ENCODE measurements around the gene NXN. TPM values are rescaled to one million over a fixed set of nuclear protein-coding genes. Genes with fewer than 3 reads are reported as not detected.

The NXN gene
- total RNA-seq, 1 donor from 2014 or later = 51.6 TPM

- peak overlapping the region; percentile 69 for H3K27ac ChIP-seq
- no peak overlapping the region for H3K4me3 ChIP-seq
- no peak for TF ChIP-seq POLR2A (IDR thresholded peaks at IDR 0.05)
- TF ChIP-seq, protein P1, sequence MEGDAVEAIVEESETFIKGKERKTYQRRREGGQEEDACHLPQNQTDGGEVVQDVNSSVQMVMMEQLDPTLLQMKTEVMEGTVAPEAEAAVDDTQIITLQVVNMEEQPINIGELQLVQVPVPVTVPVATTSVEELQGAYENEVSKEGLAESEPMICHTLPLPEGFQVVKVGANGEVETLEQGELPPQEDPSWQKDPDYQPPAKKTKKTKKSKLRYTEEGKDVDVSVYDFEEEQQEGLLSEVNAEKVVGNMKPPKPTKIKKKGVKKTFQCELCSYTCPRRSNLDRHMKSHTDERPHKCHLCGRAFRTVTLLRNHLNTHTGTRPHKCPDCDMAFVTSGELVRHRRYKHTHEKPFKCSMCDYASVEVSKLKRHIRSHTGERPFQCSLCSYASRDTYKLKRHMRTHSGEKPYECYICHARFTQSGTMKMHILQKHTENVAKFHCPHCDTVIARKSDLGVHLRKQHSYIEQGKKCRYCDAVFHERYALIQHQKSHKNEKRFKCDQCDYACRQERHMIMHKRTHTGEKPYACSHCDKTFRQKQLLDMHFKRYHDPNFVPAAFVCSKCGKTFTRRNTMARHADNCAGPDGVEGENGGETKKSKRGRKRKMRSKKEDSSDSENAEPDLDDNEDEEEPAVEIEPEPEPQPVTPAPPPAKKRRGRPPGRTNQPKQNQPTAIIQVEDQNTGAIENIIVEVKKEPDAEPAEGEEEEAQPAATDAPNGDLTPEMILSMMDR (IDR thresholded peaks at IDR 0.05) = no peak
- no peak for TF ChIP-seq POLR2AphosphoS5 (IDR thresholded peaks at IDR 0.05; ENCODE audit: insufficient read depth in 1 of 2, low read depth in 1 of 2)
- H3K4me1 ChIP-seq = peaks cover 25% of the 10 kb centered on the region
- DNase-seq (ENCODE audit: extremely low spot score in 2 of 2) = no peak
- H3K27me3 ChIP-seq = no peaks in the 10 kb centered on the region
- H3K36me3 ChIP-seq = no peaks in the 10 kb centered on the region
- H3K9me3 ChIP-seq = no peaks in the 10 kb centered on the region
- intact Hi-C loops (cut with DNase I) = no loop called here
Measured at GRCh38 chr17:948284-948852, 31.2 kb downstream of the NXN start.

- H3K4me1 ChIP-seq = peaks cover 22% of the 10 kb centered on the region
- DNase-seq (ENCODE audit: extremely low spot score in 2 of 2) = no peak
- no peaks in the 10 kb centered on the region for H3K36me3 ChIP-seq
- H3K4me3 ChIP-seq = no peak overlapping the region
- H3K27ac ChIP-seq = no peak overlapping the region
- TF ChIP-seq POLR2A (IDR thresholded peaks at IDR 0.05) (no peak), POLR2AphosphoS5 (IDR thresholded peaks at IDR 0.05; ENCODE audit: insufficient read depth in 1 of 2, low read depth in 1 of 2) (no peak)
- TF ChIP-seq, protein P1 (IDR thresholded peaks at IDR 0.05) = no peak
- intact Hi-C loops (cut with DNase I) = no loop called here
- H3K9me3 ChIP-seq = no peaks in the 10 kb centered on the region
- H3K27me3 ChIP-seq = no peaks in the 10 kb centered on the region
Measured at GRCh38 chr17:946510-947236, 32.9 kb downstream of the NXN start.

DNA sequence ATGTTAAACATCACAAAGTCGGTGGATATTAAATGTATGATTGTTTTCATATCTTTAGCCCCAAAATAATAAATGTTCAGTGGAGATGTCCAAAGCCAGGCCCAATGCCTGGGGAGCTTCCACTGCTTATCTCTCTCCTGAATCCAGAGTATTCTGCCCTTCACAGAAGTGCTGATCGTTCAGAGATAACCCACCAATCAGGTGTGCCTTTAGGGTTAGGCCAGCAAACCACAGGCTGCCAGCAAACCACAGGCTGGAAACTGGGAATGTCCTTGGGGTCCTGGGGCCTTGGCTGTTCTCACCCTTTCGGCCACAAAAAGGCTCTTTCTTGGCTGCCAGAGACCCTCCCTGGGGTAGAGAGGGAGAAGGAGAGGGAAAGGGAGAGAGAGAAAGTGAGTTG, 33.9 kb downstream of the NXN start:
- Histone ChIP-seq H3K36me3 (no peaks in the 10 kb centered on the region), H3K4me1 (peaks cover 12% of the 10 kb centered on the region), H3K27me3 (no peaks in the 10 kb centered on the region), H3K4me3 (no peak overlapping the region), H3K9me3 (no peaks in the 10 kb centered on the region), H3K27ac (no peak overlapping the region)
- no peak for TF ChIP-seq POLR2AphosphoS5 (IDR thresholded peaks at IDR 0.05; ENCODE audit: insufficient read depth in 1 of 2, low read depth in 1 of 2)
- TF ChIP-seq POLR2A (IDR thresholded peaks at IDR 0.05) = no peak
- TF ChIP-seq, protein P1 (IDR thresholded peaks at IDR 0.05) = no peak
- DNase-seq (ENCODE audit: extremely low spot score in 2 of 2) = no peak
- intact Hi-C loops (cut with DNase I) = no loop called here

GRCh38 chr17:944266-944826, 35.2 kb downstream of the NXN start:
- no peak overlapping the region for H3K27ac ChIP-seq
- no peaks in the 10 kb centered on the region for H3K9me3 ChIP-seq
- no peaks in the 10 kb centered on the region for H3K27me3 ChIP-seq
- no peak for DNase-seq (ENCODE audit: extremely low spot score in 2 of 2)
- TF ChIP-seq, protein P1 (IDR thresholded peaks at IDR 0.05) = no peak
- TF ChIP-seq POLR2AphosphoS5 (IDR thresholded peaks at IDR 0.05; ENCODE audit: insufficient read depth in 1 of 2, low read depth in 1 of 2) = no peak
- TF ChIP-seq POLR2A (IDR thresholded peaks at IDR 0.05) = no peak
- no peaks in the 10 kb centered on the region for H3K36me3 ChIP-seq
- intact Hi-C loops (cut with DNase I) = no loop called here
- H3K4me3 ChIP-seq = no peak overlapping the region
- H3K4me1 ChIP-seq = no peaks in the 10 kb centered on the region

GRCh38 chr17:935485-935884, 44.1 kb downstream of the NXN start:
- no peak overlapping the region for H3K27ac ChIP-seq
- H3K36me3 ChIP-seq = no peaks in the 10 kb centered on the region
- H3K27me3 ChIP-seq = no peaks in the 10 kb centered on the region
- no peak overlapping the region for H3K4me3 ChIP-seq
- intact Hi-C loops (cut with DNase I) = no loop called here
- H3K9me3 ChIP-seq = no peaks in the 10 kb centered on the region
- peaks cover 54% of the 10 kb centered on the region for H3K4me1 ChIP-seq
- TF ChIP-seq, protein P1 (IDR thresholded peaks at IDR 0.05) = no peak
- TF ChIP-seq POLR2AphosphoS5 (IDR thresholded peaks at IDR 0.05; ENCODE audit: insufficient read depth in 1 of 2, low read depth in 1 of 2) (no peak), POLR2A (IDR thresholded peaks at IDR 0.05) (no peak)
- no peak for DNase-seq (ENCODE audit: extremely low spot score in 2 of 2)
